Activated B cell treated with CpG ODN at 0.5 μM for 24 hours (primary cell): ENCODE measurements around the gene KCNJ4. TPM values are rescaled to one million over a fixed set of nuclear protein-coding genes. Genes with fewer than 3 reads are reported as not detected.
A peak's percentile ranks its signal among the peaks of the same experiment; 100 is the strongest.

Experiments used
- ATAC-seq: fragments of 200-7000 bp; cut with Tn5 transposase; one replicate; pipeline ENCODE4 v1.10.0; 2021; ENCODE audit warnings: low read depth, mild to moderate bottlenecking, moderate library complexity
- CTCF ChIA-PET: fragments of 350-600 bp; sonication (Branson Sonifier 250); formaldehyde crosslinking; loops from one replicate; lab custom pipeline; 2021; ENCODE audit warnings: antibody characterized with exemption; lab: Charles Lee
- POLR2A ChIA-PET: fragments of 350-600 bp; sonication (Branson Sonifier 250); formaldehyde crosslinking; loops from one replicate; lab custom pipeline; 2021; ENCODE audit warnings: antibody characterized with exemption; lab: Charles Lee
- DNase-seq: peaks from one replicate; pipeline ENCODE4 v3.0.0; 2022
- H3K27ac Mint-ChIP-seq: one replicate; pipeline ENCODE4 v1.8.0; 2020; ENCODE audit warnings: mixed read lengths
- H3K27me3 Mint-ChIP-seq: one replicate; pipeline ENCODE4 v1.8.0; 2021; ENCODE audit warnings: mixed read lengths
- H3K36me3 Mint-ChIP-seq: one replicate; pipeline ENCODE4 v1.8.0; 2021; ENCODE audit warnings: low read depth, mixed read lengths
- H3K4me1 Mint-ChIP-seq: one replicate; pipeline ENCODE4 v1.8.0; 2021; ENCODE audit warnings: mixed read lengths
- H3K4me3 Mint-ChIP-seq: one replicate; pipeline ENCODE4 v1.8.0; 2020; ENCODE audit warnings: mild to moderate bottlenecking, mixed read lengths
- H3K9me3 Mint-ChIP-seq: one replicate; pipeline ENCODE4 v1.8.0; 2020; ENCODE audit warnings: mixed read lengths
- intact Hi-C: fragments of 100-400 bp; cut with micrococcal nuclease; formaldehyde crosslinking; loops from one replicate; pipeline ENCODE4 v1.15.1; 2024
- total RNA-seq: library from RNA; stranded (reverse); gene quantifications from 2 replicates; pipeline ENCODE4 v1.2.3, GENCODE V29; 2022
- TF ChIP-seq, protein P1 (sequence below): fragments of 200-600 bp; IDR thresholded peaks from one replicate; pipeline ENCODE4 v1.8.0; 2022; ENCODE audit warnings: antibody characterized with exemption, mild to moderate bottlenecking

KCNJ4 gene
- not detected in 2 replicates for total RNA-seq

DNA sequence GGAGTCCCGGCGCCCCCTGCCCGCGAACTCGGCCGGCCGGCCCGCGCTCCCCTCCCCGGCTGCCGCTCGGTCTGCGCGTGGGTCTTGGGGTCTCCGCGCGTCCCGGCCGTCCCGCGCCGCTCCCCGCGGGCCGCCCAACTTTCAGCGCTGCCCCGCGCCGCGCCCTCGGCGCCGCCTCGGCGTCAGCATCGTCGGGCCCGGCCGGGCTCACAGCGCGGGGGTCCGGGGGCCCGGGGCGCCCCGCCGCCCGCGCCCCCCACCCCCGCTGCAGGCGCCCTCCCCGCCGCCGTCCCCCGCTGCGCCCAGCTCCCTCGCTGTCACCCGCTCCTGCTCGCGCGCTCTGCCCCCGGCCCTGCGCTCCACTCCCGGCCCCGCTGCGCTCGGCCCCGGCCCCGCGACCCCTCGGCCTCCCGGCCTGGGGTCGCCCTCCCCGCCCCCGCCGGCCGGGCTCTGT lies at the start of gene KCNJ4:
Gene KCNJ4 (minus strand): TSS at position 124 of the 454 bp plus-strand sequence. CDS start 27,067 bp downstream, outside the sequence.
- Mint-ChIP-seq H3K4me1 (peaks cover 19% of the 10 kb centered on the region), H3K27ac (no peak within 1 kb of the TSS), H3K4me3 (peak within 1 kb of the TSS; percentile 86), H3K9me3 (no peaks in the 10 kb centered on the region), H3K27me3 (peaks cover 71% of the 10 kb centered on the region), H3K36me3 (no peaks in the 10 kb centered on the region)
- ATAC-seq, result no peak
- intact Hi-C loops, result no loop called here
- TF ChIP-seq, protein P1, sequence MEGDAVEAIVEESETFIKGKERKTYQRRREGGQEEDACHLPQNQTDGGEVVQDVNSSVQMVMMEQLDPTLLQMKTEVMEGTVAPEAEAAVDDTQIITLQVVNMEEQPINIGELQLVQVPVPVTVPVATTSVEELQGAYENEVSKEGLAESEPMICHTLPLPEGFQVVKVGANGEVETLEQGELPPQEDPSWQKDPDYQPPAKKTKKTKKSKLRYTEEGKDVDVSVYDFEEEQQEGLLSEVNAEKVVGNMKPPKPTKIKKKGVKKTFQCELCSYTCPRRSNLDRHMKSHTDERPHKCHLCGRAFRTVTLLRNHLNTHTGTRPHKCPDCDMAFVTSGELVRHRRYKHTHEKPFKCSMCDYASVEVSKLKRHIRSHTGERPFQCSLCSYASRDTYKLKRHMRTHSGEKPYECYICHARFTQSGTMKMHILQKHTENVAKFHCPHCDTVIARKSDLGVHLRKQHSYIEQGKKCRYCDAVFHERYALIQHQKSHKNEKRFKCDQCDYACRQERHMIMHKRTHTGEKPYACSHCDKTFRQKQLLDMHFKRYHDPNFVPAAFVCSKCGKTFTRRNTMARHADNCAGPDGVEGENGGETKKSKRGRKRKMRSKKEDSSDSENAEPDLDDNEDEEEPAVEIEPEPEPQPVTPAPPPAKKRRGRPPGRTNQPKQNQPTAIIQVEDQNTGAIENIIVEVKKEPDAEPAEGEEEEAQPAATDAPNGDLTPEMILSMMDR, result no peak
- no peak for DNase-seq
- ChIA-PET CTCF (no interaction called here), POLR2A (no interaction called here)

DNA sequence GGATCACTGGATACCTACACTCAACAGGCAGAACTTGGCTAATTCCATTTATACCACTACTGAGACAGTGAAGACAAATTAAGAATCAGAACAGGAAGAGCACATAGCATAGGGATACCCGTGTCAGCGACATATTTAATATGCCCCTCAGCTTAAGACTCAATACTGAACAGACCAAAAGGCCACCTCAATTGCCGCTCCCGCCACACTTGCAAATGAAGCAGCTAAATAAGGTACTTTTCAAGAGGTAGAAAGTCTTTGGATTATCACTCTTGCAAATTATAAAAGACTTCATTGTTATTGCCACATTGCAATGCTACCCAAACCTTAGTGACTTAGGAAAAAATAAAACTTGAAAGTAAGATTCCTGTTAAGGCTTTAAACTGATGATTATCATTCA lies 48.0 kb upstream of the KCNJ4 start:
- H3K27me3 Mint-ChIP-seq, result no peaks in the 10 kb centered on the region
- peaks cover 80% of the 10 kb centered on the region for H3K36me3 Mint-ChIP-seq
- CTCF ChIA-PET, result interaction anchor here (1.6 to 1.9 kb wide), 2 partner anchors 68 to 451 kb away, joined by 6 to 7 read pairs; no protein-coding TSS in a partner anchor
- H3K27ac Mint-ChIP-seq, result peak overlapping the region; percentile 36
- H3K4me1 Mint-ChIP-seq, result peaks cover 51% of the 10 kb centered on the region
- POLR2A ChIA-PET, result interaction anchor here (0.9 to 1.7 kb wide), 8 partner anchors 8 to 154 kb away, joined by 3 to 8 read pairs (median 5); partner anchors contain the start of genes CBY1 and FAM227A
- DNase-seq (no peak), ATAC-seq (no peak)
- H3K4me3 Mint-ChIP-seq, result peak overlapping the region; percentile 93
- TF ChIP-seq, protein P1, result no peak
- H3K9me3 Mint-ChIP-seq, result no peaks in the 10 kb centered on the region
- intact Hi-C loops, result no loop called here

DNA sequence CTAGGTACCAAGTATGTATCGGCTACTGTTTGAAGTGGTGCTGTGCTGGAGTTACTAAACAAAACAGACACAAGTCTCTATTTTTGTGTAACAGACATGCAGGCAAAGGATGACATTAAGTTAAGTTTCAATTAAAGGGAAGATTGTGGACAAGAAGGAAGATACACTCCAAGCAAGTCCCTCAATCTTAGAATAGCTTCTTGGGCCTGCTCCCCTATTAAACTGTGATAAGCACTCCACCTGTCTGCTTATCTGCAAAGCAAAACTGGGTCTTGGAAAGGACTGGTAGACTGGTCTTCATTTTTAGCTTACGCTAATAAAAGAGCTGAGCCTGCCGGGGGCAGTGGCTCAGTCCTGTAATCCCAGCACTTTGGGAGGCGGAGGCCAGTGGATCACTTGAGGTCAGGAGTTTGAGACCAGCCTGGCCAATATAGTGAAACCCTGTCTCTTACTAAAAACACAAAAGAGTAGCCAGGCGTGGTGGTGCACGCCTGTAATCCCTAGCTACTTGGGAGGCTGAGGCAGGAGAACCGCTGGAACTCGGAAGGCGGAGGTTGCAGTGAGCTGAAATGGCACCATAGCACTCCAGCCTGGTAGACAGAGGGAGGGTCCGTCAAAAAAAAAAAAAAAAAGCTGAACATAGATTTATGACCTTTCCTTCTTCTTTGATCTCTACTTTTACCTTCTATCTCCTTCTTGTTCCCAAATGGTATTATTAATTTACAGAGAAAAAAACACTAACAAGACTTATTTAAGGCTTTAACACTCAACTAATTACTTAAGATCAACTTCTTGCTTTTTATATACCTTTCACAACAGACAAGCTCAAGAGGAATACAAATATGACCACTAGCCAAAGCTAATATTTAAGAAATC lies 47.0 kb upstream of the KCNJ4 start:
- H3K9me3 Mint-ChIP-seq, result no peaks in the 10 kb centered on the region
- intact Hi-C loops, result no loop called here
- ChIA-PET POLR2A (interaction anchor here (0.5 to 1.7 kb wide), 11 partner anchors 9 to 450 kb away, joined by 3 to 8 read pairs (median 3); partner anchors contain the start of genes CBY1 and FAM227A), CTCF (interaction anchor here (1.6 to 1.9 kb wide), 2 partner anchors 69 to 450 kb away, joined by 6 to 7 read pairs; no protein-coding TSS in a partner anchor)
- no peaks in the 10 kb centered on the region for H3K27me3 Mint-ChIP-seq
- DNase-seq (no peak), ATAC-seq (no peak)
- H3K4me3 Mint-ChIP-seq, result peak overlapping the region; percentile 93
- TF ChIP-seq, protein P1, result no peak
- peaks cover 85% of the 10 kb centered on the region for H3K36me3 Mint-ChIP-seq
- peaks cover 51% of the 10 kb centered on the region for H3K4me1 Mint-ChIP-seq
- H3K27ac Mint-ChIP-seq, result no peak overlapping the region

DNA sequence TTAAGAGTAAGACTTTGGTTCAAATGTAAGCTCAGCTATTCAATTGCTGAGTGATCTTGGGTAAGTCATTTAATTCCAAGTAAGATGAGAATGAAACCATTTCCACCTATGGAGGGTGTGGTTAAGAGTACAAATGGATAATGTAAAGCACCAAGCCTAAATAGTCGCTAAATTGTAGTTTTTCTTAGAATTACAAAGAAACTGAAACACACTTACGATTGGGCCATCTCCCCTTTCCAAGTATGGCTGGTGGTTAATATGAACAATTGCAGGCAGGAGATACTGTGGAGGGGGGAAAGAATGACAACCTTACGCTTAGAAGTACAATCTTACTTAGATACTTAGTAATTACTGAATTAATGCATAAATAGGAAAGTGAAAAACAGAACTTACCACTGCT lies 42.9 kb upstream of the KCNJ4 start:
- POLR2A ChIA-PET, result interaction anchor here (0.6 to 1.8 kb wide), 5 partner anchors 8 to 788 kb away, joined by 3 to 6 read pairs (median 5); partner anchors contain the start of gene KDELR3
- Mint-ChIP-seq H3K4me1 (peaks cover 24% of the 10 kb centered on the region), H3K9me3 (no peaks in the 10 kb centered on the region), H3K27me3 (no peaks in the 10 kb centered on the region), H3K36me3 (peaks cover 89% of the 10 kb centered on the region), H3K4me3 (no peak overlapping the region), H3K27ac (no peak overlapping the region)
- CTCF ChIA-PET, result no interaction called here
- ATAC-seq (no peak), DNase-seq (no peak)
- intact Hi-C loops, result no loop called here
- TF ChIP-seq, protein P1, result no peak

DNA sequence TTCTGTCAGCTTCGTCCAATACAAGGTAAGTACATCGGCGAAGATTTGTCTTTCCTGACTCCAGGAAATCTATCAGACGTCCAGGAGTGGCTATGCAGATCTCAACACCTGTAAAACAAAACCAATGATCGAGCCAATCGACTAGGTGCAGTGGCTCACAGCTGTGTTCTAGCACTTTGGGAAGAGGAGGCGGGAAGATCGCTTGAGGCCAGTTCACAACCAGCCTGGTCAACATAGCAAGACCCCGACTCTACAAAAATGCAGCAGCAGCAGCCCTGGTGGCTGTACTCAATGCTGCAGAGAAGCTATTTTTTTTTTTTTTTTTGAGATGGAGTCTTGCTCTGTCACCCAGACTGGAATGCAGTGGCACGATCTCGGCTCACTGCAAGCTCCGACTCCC lies 39.9 kb upstream of the KCNJ4 start:
- Mint-ChIP-seq H3K27me3 (no peaks in the 10 kb centered on the region), H3K9me3 (no peaks in the 10 kb centered on the region), H3K27ac (no peak overlapping the region), H3K36me3 (peaks cover 90% of the 10 kb centered on the region), H3K4me3 (no peak overlapping the region), H3K4me1 (peaks cover 8% of the 10 kb centered on the region)
- DNase-seq (no peak), ATAC-seq (no peak)
- TF ChIP-seq, protein P1, result no peak
- intact Hi-C loops, result no loop called here
- ChIA-PET POLR2A (interaction anchor here (0.5 kb wide), 1 partner anchor 51 kb away, joined by 8 read pairs; no protein-coding TSS in a partner anchor), CTCF (no interaction called here)
